NCI-H2029 (cell line): ENCODE measurements around the gene RB1.
A peak's percentile ranks its signal among the peaks of the same experiment; 100 is the strongest.
"Not testable (repeated sequence)": the region's sequence is repeated elsewhere in the genome, so short reads cannot be mapped to it uniquely, and the experiment has no call there.

Experiments
- DNase-seq: peaks from one replicate; lab custom pipeline; 2025; lab: John Stamatoyannopoulos, UW

Gene RB1

GRCh38 chr13:48297131-48297786 is 6.3 kb upstream of the RB1 start:
- DNase-seq, result no peak

- no peak for DNase-seq
Measured at GRCh38 chr13:48299591-48299990, 4.0 kb upstream of the RB1 start.

GRCh38 chr13:48302871-48303358 is 636 bp upstream of the RB1 start:
- no peak for DNase-seq

- DNase-seq, result peak; percentile 1
Measured at GRCh38 chr13:48304143-48304876, 759 bp downstream of the RB1 start.

GRCh38 chr13:48311223-48311622 is 7.7 kb downstream of the RB1 start:
- DNase-seq, result no peak

GRCh38 chr13:48315969-48316650 is 12.6 kb downstream of the RB1 start:
- no peak for DNase-seq

- no peak for DNase-seq
Measured at GRCh38 chr13:48316826-48317510, 13.4 kb downstream of the RB1 start.

- DNase-seq, result no peak
Measured at GRCh38 chr13:48317511-48318376, 14.2 kb downstream of the RB1 start.

- DNase-seq, result no peak
Measured at GRCh38 chr13:48318377-48318811, 14.8 kb downstream of the RB1 start.

- DNase-seq, result no peak
Measured at GRCh38 chr13:48318821-48319511, 15.4 kb downstream of the RB1 start.

- DNase-seq, result no peak
Measured at GRCh38 chr13:48319531-48320398, 16.2 kb downstream of the RB1 start.

GRCh38 chr13:48320399-48320790 is 16.8 kb downstream of the RB1 start:
- DNase-seq, result no peak

- DNase-seq, result no peak
Measured at GRCh38 chr13:48320891-48321510, 17.4 kb downstream of the RB1 start.

- no peak for DNase-seq
Measured at GRCh38 chr13:48322294-48322693, 18.7 kb downstream of the RB1 start.

- DNase-seq, result no peak
Measured at GRCh38 chr13:48333976-48334375, 30.4 kb downstream of the RB1 start.

- peak; percentile 2 for DNase-seq
Measured at GRCh38 chr13:48334534-48335127, 31.1 kb downstream of the RB1 start.

- not testable (repeated sequence) for DNase-seq
Measured at GRCh38 chr13:48339198-48339597, 35.6 kb downstream of the RB1 start.

- no peak for DNase-seq
Measured at GRCh38 chr13:48344264-48344663, 40.7 kb downstream of the RB1 start.

GRCh38 chr13:48346583-48346982 is 43.0 kb downstream of the RB1 start:
- no peak for DNase-seq
